GM12878 (cell line): Measurements from ENCODE around the gene PUS3. TPM values are rescaled to one million over a fixed set of nuclear protein-coding genes. Genes with fewer than 3 reads are reported as not detected.

Experiments used
- ATAC-seq: fragments of 200-7000 bp; cut with Tn5 transposase; 3 replicates; pipeline ENCODE4 v1.9.1; 2020; ENCODE audit warnings: mild to moderate bottlenecking, moderate library complexity
- BruUV-seq: library from RNA; stranded (reverse); fragments of 400-500 nt; replicated peaks from 2 replicates; lab custom pipeline; 2021; lab: Mats Ljungman, UMichigan
- CTCF ChIA-PET: fragments of 300-600 bp; sonication (Branson Sonifier 250); formaldehyde crosslinking; extraction: SDS; loops from one replicate; lab custom pipeline; 2021; ENCODE audit warnings: inconsistent platforms; lab: Yijun Ruan, JAX
- POLR2A ChIA-PET: fragments of 350-600 bp; formaldehyde crosslinking; extraction: SDS; loops from one replicate; lab custom pipeline; 2021; ENCODE audit warnings: inconsistent platforms; lab: Charles Lee
- RAD21 ChIA-PET: fragments of 300-600 bp; sonication (Branson Sonifier 250); formaldehyde crosslinking; loops from one replicate; lab custom pipeline; 2023; ENCODE audit warnings: antibody characterized with exemption; ENCODE audit not compliant: unreplicated experiment; lab: Charles Lee
- SMC1A ChIA-PET: fragments of 300-600 bp; sonication (Branson Sonifier 250); formaldehyde crosslinking; loops from one replicate; lab custom pipeline; 2023; ENCODE audit not compliant: unreplicated experiment, uncharacterized antibody; lab: Charles Lee
- DNase-seq: peaks from one replicate; pipeline ENCODE4 v3.0.0-alpha.2; 2011; ENCODE audit warnings: low read depth, low spot score
- FAIRE-seq: peaks from 3 replicates; lab custom pipeline; 2011; peaks lifted over from hg19 to GRCh38; lab: Jason Lieb, UNC
- H2AFZ ChIP-seq: 2 replicates; pipeline ENCODE4 v1.6.0; 2011; ENCODE audit warnings: low read depth, low read length, control low read depth; ENCODE audit not compliant: control insufficient read depth
- H3K27ac ChIP-seq: 2 replicates; pipeline ENCODE4 v1.5.1; 2011; ENCODE audit warnings: control low read depth; ENCODE audit not compliant: control insufficient read depth, insufficient read depth
- H3K27me3 ChIP-seq, 2 experiments: replicated peaks in 1 of 2; 2 replicates each; pipeline versions ENCODE4 v1.6.0 to v1.6.1; 2011; ENCODE audit warnings: low read length in 1 of 2; ENCODE audit not compliant: control insufficient read depth in 2 of 2, insufficient read depth in 2 of 2
- H3K36me3 ChIP-seq, 2 experiments: 2 replicates each; pipeline ENCODE4 v1.5.1; 2011; ENCODE audit warnings: low read length in 1 of 2; ENCODE audit not compliant: control insufficient read depth in 2 of 2, insufficient read depth in 2 of 2
- H3K4me1 ChIP-seq: 2 replicates; pipeline ENCODE4 v1.6.1; 2011; ENCODE audit warnings: mild to moderate bottlenecking, low read length, moderate library complexity, mixed read lengths; ENCODE audit not compliant: control insufficient read depth, insufficient read depth
- H3K4me2 ChIP-seq: 2 replicates; pipeline ENCODE4 v1.6.0; 2011; ENCODE audit warnings: control low read depth; ENCODE audit not compliant: control insufficient read depth, insufficient read depth
- H3K4me3 ChIP-seq: fragments of 200-600 bp; sonication (generic); 2 replicates; pipeline ENCODE4 v1.5.1; 2016
- H3K79me2 ChIP-seq: 2 replicates; pipeline ENCODE4 v1.6.0; 2011; ENCODE audit warnings: low read length; ENCODE audit not compliant: control insufficient read depth, insufficient read depth
- H3K9ac ChIP-seq: 2 replicates; pipeline ENCODE4 v1.8.0; 2011; ENCODE audit warnings: low read length, control low read depth, mixed read lengths; ENCODE audit not compliant: control insufficient read depth, insufficient read depth
- H3K9me3 ChIP-seq: replicated peaks from 3 replicates; pipeline ENCODE4 v1.5.1; 2011; ENCODE audit warnings: mild to moderate bottlenecking, low read length; ENCODE audit not compliant: control insufficient read depth, insufficient read depth
- H4K20me1 ChIP-seq: 2 replicates; pipeline ENCODE4 v1.6.0; 2011; ENCODE audit not compliant: control insufficient read depth, insufficient read depth
- BRCA1 ChIP-seq: IDR thresholded peaks from 2 replicates; pipeline ENCODE4 v1.6.1; 2011; ENCODE audit warnings: low read depth, low read length, improper control_type of control experiment
- CHD2 ChIP-seq: IDR thresholded peaks from 2 replicates; pipeline ENCODE4 v1.6.1; 2011; ENCODE audit warnings: low read depth, low read length, improper control_type of control experiment, borderline replicate concordance
- E2F4 ChIP-seq: IDR thresholded peaks from 2 replicates; pipeline ENCODE4 v1.6.1; 2012; ENCODE audit warnings: low read depth, low read length, improper control_type of control experiment
- FOS ChIP-seq: IDR thresholded peaks from 3 replicates; pipeline ENCODE4 v1.6.1; 2011; ENCODE audit warnings: borderline replicate concordance; ENCODE audit not compliant: insufficient read length; ENCODE audit errors: extremely low read depth
- IKZF1 ChIP-seq: fragments of 450-650 bp; conservative IDR thresholded peaks from 2 replicates; pipeline ENCODE4 v1.6.1; 2017; ENCODE audit warnings: antibody characterized with exemption, mild to moderate bottlenecking
- IRF4 ChIP-seq: IDR thresholded peaks from 2 replicates; pipeline ENCODE4 v1.6.1; 2011; ENCODE audit warnings: low read depth, low read length
- MEF2B ChIP-seq: fragments of 450-650 bp; IDR thresholded peaks from 2 replicates; pipeline ENCODE4 v1.6.1; 2018; ENCODE audit warnings: mild to moderate bottlenecking, moderate library complexity; ENCODE audit not compliant: partially characterized antibody, poor library complexity, severe bottlenecking
- POU2F2 ChIP-seq: IDR thresholded peaks from 3 replicates; pipeline ENCODE4 v1.6.1; 2011; ENCODE audit warnings: low read depth, mild to moderate bottlenecking, low read length, borderline replicate concordance
- RBBP5 ChIP-seq: fragments of 200-600 bp; sonication (generic); conservative IDR thresholded peaks from 2 replicates; pipeline ENCODE4 v1.6.1; 2016
- SIX5 ChIP-seq: IDR thresholded peaks from 2 replicates; pipeline ENCODE4 v1.6.1; 2011; ENCODE audit warnings: mild to moderate bottlenecking, low read depth, low read length, moderate library complexity; ENCODE audit not compliant: severe bottlenecking
- TCF7 ChIP-seq: IDR thresholded peaks from 2 replicates; pipeline ENCODE4 v1.6.1; 2014; ENCODE audit warnings: antibody characterized with exemption, borderline replicate concordance
- ZNF207 ChIP-seq: fragments of 450-650 bp; IDR thresholded peaks from 2 replicates; pipeline ENCODE4 v1.6.1; 2014; ENCODE audit warnings: antibody characterized with exemption, mild to moderate bottlenecking, borderline replicate concordance
- WGBS: methylation state at CpG from one replicate; pipeline ENCODE4 v1.1.6; 2016; ENCODE audit warnings: low lambda C conversion rate; ENCODE audit not compliant: insufficient replicate concordance, insufficient coverage; ENCODE audit errors: missing lambda C conversion rate; 5-methylcytosine and 5-hydroxymethylcytosine counted together
- in situ Hi-C: fragments of 300-500 bp; cut with MboI; formaldehyde crosslinking; loops from 9 replicates; pipeline ENCODE4 v1.14.3; 2018; ENCODE audit warnings: mixed read lengths
- intact Hi-C: fragments of 100-400 bp; cut with micrococcal nuclease; formaldehyde crosslinking; loops from one replicate; pipeline ENCODE4 v1.14.2; 2022; ENCODE audit not compliant: unreplicated experiment
- polyA plus RNA-seq, 11 experiments: library from polyadenylated mRNA; depleted of rRNA in 4 of 11; unstranded in 6 of 11; stranded (reverse) in 5 of 11; fragments of >200 nt; fragmentation: Nextera tagmentation in 4 of 11; fragmentation: Illumina TruSeq in 1 of 11; extraction: Ambion mirVana in 4 of 11; extraction: Trizol in 1 of 11; gene quantifications; 1 replicate in 1 of 11; 2 replicates in 10 of 11; pipeline versions ENCODE4 v1.2.1 to v1.2.3, GENCODE V29; 2011 to 2016; ENCODE audit warnings: inconsistent platforms in 2 of 11, missing spikeins in 2 of 11, low read depth in 1 of 11
- total RNA-seq, 4 experiments: library from RNA; depleted of rRNA in 3 of 4; stranded (reverse); fragments of >200 nt in 3 of 4; fragmentation: Illumina TruSeq in 1 of 4; extraction: Trizol in 1 of 4; gene quantifications; 2 replicates each; pipeline versions ENCODE4 v1.2.1 to v1.2.3, GENCODE V29; 2013 to 2021
- TF ChIP-seq, protein P1 (sequence below): IDR thresholded peaks from 2 replicates; pipeline ENCODE4 v1.6.1; 2012; ENCODE audit warnings: low read depth, low read length, improper control_type of control experiment
- TF ChIP-seq, protein P2 (sequence below): fragments of 450-650 bp; IDR thresholded peaks from 2 replicates; pipeline ENCODE4 v1.6.1; 2017; ENCODE audit warnings: borderline replicate concordance
- TF ChIP-seq, protein P3 (sequence below): fragments of 450-650 bp; IDR thresholded peaks from 2 replicates; pipeline ENCODE4 v1.6.1; 2018; ENCODE audit warnings: borderline replicate concordance, mild to moderate bottlenecking; ENCODE audit not compliant: partially characterized antibody

Gene PUS3
- total and polyA plus RNA-seq, 10 of the 15 experiments (the other 5 are each of a cell fraction or from before 2014, with no cell fraction given), result 10.9 to 22.4 (median 14.3) TPM

- DNase-seq, result peak; percentile 86
- ChIA-PET SMC1A (interaction anchor here (0.7 to 2.0 kb wide), 11 partner anchors 9 to 374 kb away, joined by 3 to 9 read pairs (median 3); partner anchors contain the start of genes CHEK1, FAM118B, PUS3 and RPUSD4), CTCF (interaction anchor here (0.5 to 2.0 kb wide), 18 partner anchors 9 to 435 kb away, joined by 3 to 10 read pairs (median 4); partner anchors contain the start of genes CHEK1, PATE1 and PUS3), POLR2A (interaction anchor here (0.5 to 3.0 kb wide), 11 partner anchors 9 to 445 kb away, joined by 3 to 20 read pairs (median 3); partner anchors contain the start of genes CHEK1, PUS3 and STT3A), RAD21 (interaction anchor here (0.9 to 1.8 kb wide), 9 partner anchors 9 to 777 kb away, joined by 3 to 8 read pairs (median 4); partner anchors contain the start of genes CHEK1, EI24 and PUS3)
- peak; percentile 92 for ATAC-seq
- Histone ChIP-seq H3K9me3 (no peaks in the 10 kb centered on the region), H3K4me2 (peak within 1 kb of the TSS; percentile 72), H2AFZ (peak within 1 kb of the TSS; percentile 94), H3K9ac (peak within 1 kb of the TSS; percentile 85), H3K27ac (peak within 1 kb of the TSS; percentile 90), H3K36me3 (no peaks in the 10 kb centered on the region), H3K4me1 (no peaks in the 10 kb centered on the region), H4K20me1 (no peaks in the 10 kb centered on the region), H3K27me3 (no peaks in the 10 kb centered on the region), H3K79me2 (peaks cover 29% of the 10 kb centered on the region), H3K4me3 (peak within 1 kb of the TSS; percentile 81)
- intact Hi-C loops, result loop anchor here (5.0 kb wide), 1 partner anchor 295 kb away; the partner anchor contains the start of gene STT3A
- WGBS, result under 1% methylated on average over 88 of the region's 91 CpGs
- BruUV-seq, result no TSS peak
- in situ Hi-C loops, result loop anchor here (25.0 kb wide), 1 partner anchor 925 kb away; the partner anchor contains the start of gene CCDC15
- peak; percentile 92 for FAIRE-seq
- TF ChIP-seq IRF4, result no peak
- peak; percentile 62 for TF ChIP-seq FOS
- TF ChIP-seq E2F4, result 0 out of 2 replicates have a peak, but pooled peaks have one; percentile 58
- TF ChIP-seq TCF7, result no peak
- TF ChIP-seq RBBP5, result no peak
- TF ChIP-seq BRCA1, result no peak
- TF ChIP-seq IKZF1, result peak; percentile 94
- TF ChIP-seq CHD2, result 0 out of 2 replicates have a peak, but pooled peaks have one; percentile 6
- peak; percentile 38; the same call in 1 of the 3 replicates for TF ChIP-seq POU2F2
- TF ChIP-seq, protein P1, sequence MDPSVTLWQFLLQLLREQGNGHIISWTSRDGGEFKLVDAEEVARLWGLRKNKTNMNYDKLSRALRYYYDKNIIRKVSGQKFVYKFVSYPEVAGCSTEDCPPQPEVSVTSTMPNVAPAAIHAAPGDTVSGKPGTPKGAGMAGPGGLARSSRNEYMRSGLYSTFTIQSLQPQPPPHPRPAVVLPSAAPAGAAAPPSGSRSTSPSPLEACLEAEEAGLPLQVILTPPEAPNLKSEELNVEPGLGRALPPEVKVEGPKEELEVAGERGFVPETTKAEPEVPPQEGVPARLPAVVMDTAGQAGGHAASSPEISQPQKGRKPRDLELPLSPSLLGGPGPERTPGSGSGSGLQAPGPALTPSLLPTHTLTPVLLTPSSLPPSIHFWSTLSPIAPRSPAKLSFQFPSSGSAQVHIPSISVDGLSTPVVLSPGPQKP, result 0 out of 2 replicates have a peak, but pooled peaks have one; percentile 15
- TF ChIP-seq, protein P2, sequence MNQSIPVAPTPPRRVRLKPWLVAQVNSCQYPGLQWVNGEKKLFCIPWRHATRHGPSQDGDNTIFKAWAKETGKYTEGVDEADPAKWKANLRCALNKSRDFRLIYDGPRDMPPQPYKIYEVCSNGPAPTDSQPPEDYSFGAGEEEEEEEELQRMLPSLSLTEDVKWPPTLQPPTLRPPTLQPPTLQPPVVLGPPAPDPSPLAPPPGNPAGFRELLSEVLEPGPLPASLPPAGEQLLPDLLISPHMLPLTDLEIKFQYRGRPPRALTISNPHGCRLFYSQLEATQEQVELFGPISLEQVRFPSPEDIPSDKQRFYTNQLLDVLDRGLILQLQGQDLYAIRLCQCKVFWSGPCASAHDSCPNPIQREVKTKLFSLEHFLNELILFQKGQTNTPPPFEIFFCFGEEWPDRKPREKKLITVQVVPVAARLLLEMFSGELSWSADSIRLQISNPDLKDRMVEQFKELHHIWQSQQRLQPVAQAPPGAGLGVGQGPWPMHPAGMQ, result peak; percentile 55; the same call in 1 of the 2 replicates
- no peak for TF ChIP-seq SIX5
- peak; percentile 45 for TF ChIP-seq MEF2B
- TF ChIP-seq, protein P3, sequence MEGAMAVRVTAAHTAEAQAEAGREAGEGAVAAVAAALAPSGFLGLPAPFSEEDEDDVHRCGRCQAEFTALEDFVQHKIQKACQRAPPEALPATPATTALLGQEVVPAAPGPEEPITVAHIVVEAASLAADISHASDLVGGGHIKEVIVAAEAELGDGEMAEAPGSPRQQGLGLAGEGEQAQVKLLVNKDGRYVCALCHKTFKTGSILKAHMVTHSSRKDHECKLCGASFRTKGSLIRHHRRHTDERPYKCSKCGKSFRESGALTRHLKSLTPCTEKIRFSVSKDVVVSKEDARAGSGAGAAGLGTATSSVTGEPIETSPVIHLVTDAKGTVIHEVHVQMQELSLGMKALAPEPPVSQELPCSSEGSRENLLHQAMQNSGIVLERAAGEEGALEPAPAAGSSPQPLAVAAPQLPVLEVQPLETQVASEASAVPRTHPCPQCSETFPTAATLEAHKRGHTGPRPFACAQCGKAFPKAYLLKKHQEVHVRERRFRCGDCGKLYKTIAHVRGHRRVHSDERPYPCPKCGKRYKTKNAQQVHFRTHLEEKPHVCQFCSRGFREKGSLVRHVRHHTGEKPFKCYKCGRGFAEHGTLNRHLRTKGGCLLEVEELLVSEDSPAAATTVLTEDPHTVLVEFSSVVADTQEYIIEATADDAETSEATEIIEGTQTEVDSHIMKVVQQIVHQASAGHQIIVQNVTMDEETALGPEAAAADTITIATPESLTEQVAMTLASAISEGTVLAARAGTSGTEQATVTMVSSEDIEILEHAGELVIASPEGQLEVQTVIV, result no peak
- TF ChIP-seq ZNF207, result peak; percentile 89; the same call in 1 of the 2 replicates
These were observed 15.4 kb downstream of the PUS3 start, which contains the start of gene HYLS1 for GRCh38 chr11:125887373-125888324. TSS of gene HYLS1 (plus strand) at chr11:125887668. CDS start at chr11:125899369, 11,701 bp downstream.
